A204.1 (cell line): ENCODE results near the gene FAF2.
"Not testable (repeated sequence)": the region's sequence is repeated elsewhere in the genome, so short reads cannot be mapped to it uniquely, and the experiment has no call there.

Experiments
- FAIRE-seq: peaks from 2 replicates; lab custom pipeline; 2012; peaks lifted over from hg19 to GRCh38; lab: Jason Lieb, UNC

Gene FAF2

GRCh38 chr5:176447978-176448608 lies at the start of gene FAF2:
FAF2 (plus strand) TSS chr5:176448385; CDS start chr5:176448408, 23 bp downstream.
- peak; percentile 97 for FAIRE-seq

GRCh38 chr5:176400382-176401156 lies 47.6 kb upstream of the FAF2 start:
- FAIRE-seq: no peak

- FAIRE-seq: no peak
Observed at GRCh38 chr5:176401281-176402205, 46.6 kb upstream of the FAF2 start.

- no peak for FAIRE-seq
Observed at GRCh38 chr5:176405656-176406435, 42.3 kb upstream of the FAF2 start.

- FAIRE-seq: no peak
Observed at GRCh38 chr5:176406436-176407052, 41.6 kb upstream of the FAF2 start.

- no peak for FAIRE-seq
Observed at GRCh38 chr5:176407456-176408251, 40.5 kb upstream of the FAF2 start.

- not testable (repeated sequence) for FAIRE-seq
Observed at GRCh38 chr5:176408252-176408573, 40.0 kb upstream of the FAF2 start.

GRCh38 chr5:176408590-176408989 lies 39.6 kb upstream of the FAF2 start:
- no peak for FAIRE-seq

GRCh38 chr5:176409765-176410164 lies 38.4 kb upstream of the FAF2 start:
- FAIRE-seq: no peak

- no peak for FAIRE-seq
Observed at GRCh38 chr5:176410486-176411180, 37.6 kb upstream of the FAF2 start.

GRCh38 chr5:176412517-176413254 lies 35.5 kb upstream of the FAF2 start:
- no peak for FAIRE-seq

- no peak for FAIRE-seq
Observed at GRCh38 chr5:176413255-176413565, 35.0 kb upstream of the FAF2 start.

GRCh38 chr5:176413709-176414191 lies 34.4 kb upstream of the FAF2 start:
- no peak for FAIRE-seq

- no peak for FAIRE-seq
Observed at GRCh38 chr5:176414704-176415103, 33.5 kb upstream of the FAF2 start.

- no peak for FAIRE-seq
Observed at GRCh38 chr5:176415240-176415951, 32.8 kb upstream of the FAF2 start.

GRCh38 chr5:176415952-176416924 lies 31.9 kb upstream of the FAF2 start, which contains the start of gene CLTB:
CLTB (minus strand) TSS chr5:176416539; CDS start chr5:176416363, 176 bp downstream.
- FAIRE-seq: no peak

GRCh38 chr5:176416965-176417364 lies 31.2 kb upstream of the FAF2 start:
- FAIRE-seq: no peak
